Smooth muscle cell (in vitro differentiated cells): ENCODE results near the gene CENPO. TPM values are rescaled to one million over a fixed set of nuclear protein-coding genes. Genes with fewer than 3 reads are reported as not detected.

Experiments
- DNase-seq: peaks from one replicate; lab custom pipeline; 2025; ENCODE audit not compliant: unreplicated experiment; lab: John Stamatoyannopoulos, UW
- H2AFZ ChIP-seq: fragments of 200-600 bp; sonication (generic); 2 replicates; pipeline ENCODE4 v1.6.0; 2016; ENCODE audit warnings: antibody characterized with exemption, low read depth, mild to moderate bottlenecking
- H3F3A ChIP-seq: fragments of 200-600 bp; sonication (generic); 2 replicates; pipeline ENCODE4 v1.6.0; 2017; ENCODE audit warnings: antibody characterized with exemption, low read depth
- H3K27ac ChIP-seq: fragments of 200-600 bp; sonication (generic); 2 replicates; pipeline ENCODE4 v1.5.1; 2016; ENCODE audit warnings: low read depth, mild to moderate bottlenecking
- H3K27me3 ChIP-seq: fragments of 200-600 bp; sonication (generic); 2 replicates; pipeline ENCODE4 v1.6.1; 2016; ENCODE audit warnings: low read depth, mild to moderate bottlenecking
- H3K36me3 ChIP-seq: fragments of 200-600 bp; sonication (generic); 2 replicates; pipeline ENCODE4 v1.5.1; 2016; ENCODE audit warnings: low read depth
- H3K4me1 ChIP-seq: fragments of 200-600 bp; sonication (generic); 2 replicates; pipeline ENCODE4 v1.5.1; 2016; ENCODE audit warnings: low read depth
- H3K4me2 ChIP-seq: fragments of 200-600 bp; sonication (generic); 2 replicates; pipeline ENCODE4 v1.6.0; 2016; ENCODE audit warnings: mild to moderate bottlenecking
- H3K4me3 ChIP-seq: fragments of 200-600 bp; sonication (generic); 2 replicates; pipeline ENCODE4 v1.5.1; 2016; ENCODE audit warnings: mild to moderate bottlenecking
- H3K79me2 ChIP-seq: fragments of 200-600 bp; sonication (generic); 2 replicates; pipeline ENCODE4 v1.6.0; 2016; ENCODE audit warnings: low read depth, mild to moderate bottlenecking
- H3K9ac ChIP-seq: fragments of 200-600 bp; sonication (generic); 2 replicates; pipeline ENCODE4 v1.6.0; 2016; ENCODE audit warnings: low read depth
- H3K9me3 ChIP-seq: fragments of 200-600 bp; sonication (generic); replicated peaks from 2 replicates; pipeline ENCODE4 v1.5.1; 2016; ENCODE audit warnings: low read depth
- H4K20me1 ChIP-seq: fragments of 200-600 bp; sonication (generic); 2 replicates; pipeline ENCODE4 v1.6.0; 2016; ENCODE audit warnings: low read depth
- CTCF ChIP-seq: fragments of 200-600 bp; sonication (generic); IDR thresholded peaks from 2 replicates; pipeline ENCODE4 v1.5.1; 2017; ENCODE audit warnings: borderline replicate concordance, mild to moderate bottlenecking, antibody characterized with exemption; ENCODE audit not compliant: insufficient read depth, poor library complexity, severe bottlenecking
- WGBS: methylation state at CpG from one replicate; pipeline ENCODE4 v1.1.7; 2016; ENCODE audit warnings: low lambda C conversion rate; 5-methylcytosine and 5-hydroxymethylcytosine counted together
- polyA plus RNA-seq: library from polyadenylated mRNA; unstranded; fragments of >200 nt; fragmentation: Nextera tagmentation; extraction: Ambion mirVana; gene quantifications from 2 replicates; pipeline ENCODE4 v1.2.1, GENCODE V29; 2016
- total RNA-seq: library from RNA; depleted of rRNA; stranded (reverse); fragments of >200 nt; gene quantifications from 2 replicates; pipeline ENCODE4 v1.2.3, GENCODE V29; 2014

The CENPO gene
- total and polyA plus RNA-seq, 2 experiments from 2014 or later, result 14.1 to 15.3 TPM

GRCh38 chr2:24859968-24860600 lies 66.9 kb downstream of the CENPO start:
- 99% methylated on average over 15 of the region's 15 CpGs for WGBS
- no peak overlapping the region for H2AFZ ChIP-seq
- no peak overlapping the region for H3K4me2 ChIP-seq
- no peak overlapping the region for H3K9ac ChIP-seq
- H3K4me1 ChIP-seq, result peaks cover 15% of the 10 kb centered on the region
- TF ChIP-seq CTCF, result no peak
- DNase-seq, result no peak
- H3K36me3 ChIP-seq, result no peaks in the 10 kb centered on the region
- no peak overlapping the region for H3K4me3 ChIP-seq
- H3K79me2 ChIP-seq, result no peaks in the 10 kb centered on the region
- H4K20me1 ChIP-seq, result no peaks in the 10 kb centered on the region
- peaks cover 3% of the 10 kb centered on the region for H3F3A ChIP-seq
- H3K27me3 ChIP-seq, result no peaks in the 10 kb centered on the region
- H3K9me3 ChIP-seq, result no peaks in the 10 kb centered on the region
- no peak overlapping the region for H3K27ac ChIP-seq

GRCh38 chr2:24860631-24861030 lies 67.4 kb downstream of the CENPO start:
- no peak for DNase-seq
- no peak for TF ChIP-seq CTCF
- Histone ChIP-seq H3K9me3 (no peaks in the 10 kb centered on the region), H4K20me1 (no peaks in the 10 kb centered on the region), H3K9ac (no peak overlapping the region), H3K36me3 (no peaks in the 10 kb centered on the region), H3K27me3 (no peaks in the 10 kb centered on the region), H2AFZ (no peak overlapping the region), H3K4me2 (no peak overlapping the region), H3K79me2 (no peaks in the 10 kb centered on the region), H3K4me3 (no peak overlapping the region), H3K4me1 (peaks cover 9% of the 10 kb centered on the region), H3F3A (peaks cover 3% of the 10 kb centered on the region), H3K27ac (no peak overlapping the region)
- 92% methylated on average over 7 of the region's 7 CpGs for WGBS

GRCh38 chr2:24861500-24861899 lies 68.3 kb downstream of the CENPO start:
- no peaks in the 10 kb centered on the region for H3K79me2 ChIP-seq
- no peaks in the 10 kb centered on the region for H3K9me3 ChIP-seq
- no peak for TF ChIP-seq CTCF
- peaks cover 1% of the 10 kb centered on the region for H3F3A ChIP-seq
- no peak for DNase-seq
- no peaks in the 10 kb centered on the region for H3K36me3 ChIP-seq
- H3K4me2 ChIP-seq, result no peak overlapping the region
- no peak overlapping the region for H3K4me3 ChIP-seq
- 92% methylated on average over 11 of the region's 11 CpGs for WGBS
- H3K4me1 ChIP-seq, result peaks cover under 1% of the 10 kb centered on the region
- no peaks in the 10 kb centered on the region for H4K20me1 ChIP-seq
- no peak overlapping the region for H3K9ac ChIP-seq
- H3K27ac ChIP-seq, result no peak overlapping the region
- no peak overlapping the region for H2AFZ ChIP-seq
- no peaks in the 10 kb centered on the region for H3K27me3 ChIP-seq

GRCh38 chr2:24863641-24864040 lies 70.4 kb downstream of the CENPO start:
- no peaks in the 10 kb centered on the region for H3K27me3 ChIP-seq
- no peak for TF ChIP-seq CTCF
- H3K9ac ChIP-seq, result no peak overlapping the region
- H3K36me3 ChIP-seq, result no peaks in the 10 kb centered on the region
- DNase-seq, result no peak
- H2AFZ ChIP-seq, result no peak overlapping the region
- no peak overlapping the region for H3K4me2 ChIP-seq
- H3F3A ChIP-seq, result no peaks in the 10 kb centered on the region
- WGBS, result 87% methylated on average over 3 of the region's 3 CpGs
- no peak overlapping the region for H3K4me3 ChIP-seq
- no peaks in the 10 kb centered on the region for H3K9me3 ChIP-seq
- peaks cover 9% of the 10 kb centered on the region for H3K4me1 ChIP-seq
- H3K27ac ChIP-seq, result no peak overlapping the region
- no peaks in the 10 kb centered on the region for H3K79me2 ChIP-seq
- H4K20me1 ChIP-seq, result no peaks in the 10 kb centered on the region
